Brain pericyte (primary cell): ENCODE results near the gene HHEX.
"Not testable (repeated sequence)": the region's sequence is repeated elsewhere in the genome, so short reads cannot be mapped to it uniquely, and the experiment has no call there.

Experiments
- DNase-seq: peaks from one replicate; pipeline ENCODE4 v3.0.0-alpha.2; 2012; ENCODE audit warnings: low read depth, low spot score

HHEX gene

GRCh38 chr10:92734301-92734700 is 44.5 kb downstream of the HHEX start:
- no peak for DNase-seq

GRCh38 chr10:92735938-92736337 is 46.2 kb downstream of the HHEX start:
- no peak for DNase-seq

GRCh38 chr10:92737484-92737883 is 47.7 kb downstream of the HHEX start:
- no peak for DNase-seq

- no peak for DNase-seq
These were observed 51.0 kb downstream of the HHEX start for GRCh38 chr10:92740762-92741161.

- not testable (repeated sequence) for DNase-seq
These were observed 52.0 kb downstream of the HHEX start for GRCh38 chr10:92741741-92742140.

GRCh38 chr10:92742331-92743228 is 52.8 kb downstream of the HHEX start:
- DNase-seq = no peak
